Esophagus (tissue), 2 donors: ENCODE data around the gene TERT. TPM values are rescaled to one million over a fixed set of nuclear protein-coding genes. Genes with fewer than 3 reads are reported as not detected.

Experiments used
- H3K27ac ChIP-seq, 2 donors: one replicate each; pipeline ENCODE4 v1.5.1; 2013; ENCODE audit warnings: low read depth in 2 of 2, mild to moderate bottlenecking in 2 of 2, inconsistent platforms in 1 of 2, low read length in 1 of 2, moderate library complexity in 1 of 2
- H3K27me3 ChIP-seq, 2 donors: one replicate each; pipeline ENCODE4 v1.6.1; 2013; ENCODE audit warnings: low read length in 2 of 2, control low read depth in 1 of 2, mild to moderate bottlenecking in 1 of 2; ENCODE audit not compliant: insufficient read depth in 2 of 2, control insufficient read depth in 1 of 2
- H3K36me3 ChIP-seq, 2 donors: one replicate each; pipeline ENCODE4 v1.6.1; 2013; ENCODE audit warnings: low read length in 1 of 2; ENCODE audit not compliant: control insufficient read depth in 2 of 2, insufficient read depth in 2 of 2
- H3K4me1 ChIP-seq, 2 donors: one replicate each; pipeline ENCODE4 v1.6.1; 2013; ENCODE audit warnings: low read length in 1 of 2; ENCODE audit not compliant: control insufficient read depth in 2 of 2, insufficient read depth in 2 of 2
- H3K4me3 ChIP-seq, 2 donors: one replicate each; pipeline ENCODE4 v1.5.1; 2013; ENCODE audit warnings: low read length in 2 of 2, mild to moderate bottlenecking in 2 of 2, low read depth in 1 of 2, moderate library complexity in 1 of 2
- H3K9me3 ChIP-seq, 2 donors: one replicate each; pipeline ENCODE4 v1.6.1; 2013; ENCODE audit warnings: mild to moderate bottlenecking in 2 of 2, low read depth in 1 of 2, low read length in 1 of 2, moderate library complexity in 1 of 2; ENCODE audit not compliant: control insufficient read depth in 2 of 2, insufficient read depth in 1 of 2
- WGBS, 2 donors: extraction: QIAGEN DNeasy Blood & Tissue Kit; methylation state at CpG; one replicate each; pipeline ENCODE4 v1.1.7; 2013; 5-methylcytosine and 5-hydroxymethylcytosine counted together
- polyA plus RNA-seq, 2 donors: library from polyadenylated mRNA; stranded (reverse); fragments of 200-250 nt; gene quantifications; one replicate each; pipeline ENCODE4 v1.2.3, GENCODE V29; 2013
- donor health status: healthy with polysubstance abuse.
- donor health status: Bipolar disorder and iron deficiency.

Gene TERT
- polyA plus RNA-seq, 2 donors, result 0.13 to 0.51 TPM

- no peaks in the 10 kb centered on the region for H3K4me1 ChIP-seq
- no peaks in the 10 kb centered on the region for H3K36me3 ChIP-seq
- H3K4me3 ChIP-seq, result no peak overlapping the region
- WGBS, 2 donors, result 85 to 86% methylated on average over 16 of the region's 16 CpGs
- H3K9me3 ChIP-seq, result peaks cover 0 to 9% of the 10 kb centered on the region in 2 donors
- no peaks in the 10 kb centered on the region for H3K27me3 ChIP-seq
- no peak overlapping the region for H3K27ac ChIP-seq
These were observed 13.6 kb downstream of the TERT start for GRCh38 chr5:1281038-1281882.

- Histone ChIP-seq H3K4me3 (no peak overlapping the region), H3K4me1 (no peaks in the 10 kb centered on the region), H3K27ac (no peak overlapping the region), H3K27me3 (no peaks in the 10 kb centered on the region), H3K36me3 (no peaks in the 10 kb centered on the region), H3K9me3 (peaks cover 0 to 9% of the 10 kb centered on the region in 2 donors)
- 90 to 91% methylated on average over 29 to 32 of the region's 32 CpGs for WGBS, 2 donors
These were observed 14.5 kb downstream of the TERT start for GRCh38 chr5:1280177-1281037.

GRCh38 chr5:1279443-1280151 lies 15.3 kb downstream of the TERT start:
- no peaks in the 10 kb centered on the region for H3K4me1 ChIP-seq
- no peak overlapping the region for H3K27ac ChIP-seq
- H3K27me3 ChIP-seq, result no peaks in the 10 kb centered on the region
- H3K36me3 ChIP-seq, result no peaks in the 10 kb centered on the region
- H3K9me3 ChIP-seq, result peaks cover 0 to 9% of the 10 kb centered on the region in 2 donors
- H3K4me3 ChIP-seq, result no peak overlapping the region
- 91 to 92% methylated on average over 33 to 34 of the region's 34 CpGs for WGBS, 2 donors

- H3K4me3 ChIP-seq, result no peak overlapping the region
- 95% methylated on average over 42 of the region's 42 CpGs for WGBS, 2 donors
- no peaks in the 10 kb centered on the region for H3K27me3 ChIP-seq
- no peaks in the 10 kb centered on the region for H3K4me1 ChIP-seq
- no peaks in the 10 kb centered on the region for H3K36me3 ChIP-seq
- no peak overlapping the region for H3K27ac ChIP-seq
- peaks cover 0 to 9% of the 10 kb centered on the region in 2 donors for H3K9me3 ChIP-seq
These were observed 16.0 kb downstream of the TERT start for GRCh38 chr5:1278656-1279442.

GRCh38 chr5:1278216-1278615 lies 16.7 kb downstream of the TERT start:
- Histone ChIP-seq H3K27ac (no peak overlapping the region), H3K4me3 (no peak overlapping the region), H3K36me3 (no peaks in the 10 kb centered on the region), H3K4me1 (no peaks in the 10 kb centered on the region), H3K9me3 (peaks cover 0 to 9% of the 10 kb centered on the region in 2 donors), H3K27me3 (no peaks in the 10 kb centered on the region)
- 95% methylated on average over 13 of the region's 13 CpGs for WGBS, 2 donors

GRCh38 chr5:1277781-1278180 lies 17.1 kb downstream of the TERT start:
- Histone ChIP-seq H3K27me3 (no peaks in the 10 kb centered on the region), H3K4me1 (no peaks in the 10 kb centered on the region), H3K9me3 (peaks cover 0 to 9% of the 10 kb centered on the region in 2 donors), H3K36me3 (no peaks in the 10 kb centered on the region), H3K4me3 (no peak overlapping the region), H3K27ac (no peak overlapping the region)
- 87 to 95% methylated on average over 10 of the region's 10 CpGs for WGBS, 2 donors

GRCh38 chr5:1277331-1277730 lies 17.5 kb downstream of the TERT start:
- H3K4me1 ChIP-seq, result no peaks in the 10 kb centered on the region
- H3K27me3 ChIP-seq, result no peaks in the 10 kb centered on the region
- H3K9me3 ChIP-seq, result peaks cover 0 to 9% of the 10 kb centered on the region in 2 donors
- H3K27ac ChIP-seq, result no peak overlapping the region
- no peak overlapping the region for H3K4me3 ChIP-seq
- no peaks in the 10 kb centered on the region for H3K36me3 ChIP-seq
- 89 to 90% methylated on average over 21 of the region's 21 CpGs for WGBS, 2 donors

GRCh38 chr5:1276930-1277329 lies 17.9 kb downstream of the TERT start:
- H3K9me3 ChIP-seq, result peaks cover 0 to 9% of the 10 kb centered on the region in 2 donors
- 85 to 86% methylated on average over 20 of the region's 20 CpGs for WGBS, 2 donors

More at GRCh38 chr5:1276930-1277329, 17.9 kb downstream of the TERT start:
- Histone ChIP-seq H3K27ac (no peak overlapping the region), H3K4me3 (no peak overlapping the region), H3K4me1 (no peaks in the 10 kb centered on the region), H3K36me3 (no peaks in the 10 kb centered on the region), H3K27me3 (no peaks in the 10 kb centered on the region)
